ENCODE measurements around the gene RPS6KA2. TPM values are rescaled to one million over a fixed set of nuclear protein-coding genes. Genes with fewer than 3 reads are reported as not detected.

RPS6KA2 gene
- total and polyA plus RNA-seq, 2 experiments from 2014 or later, result 19.3 to 24.0 TPM

DNA sequence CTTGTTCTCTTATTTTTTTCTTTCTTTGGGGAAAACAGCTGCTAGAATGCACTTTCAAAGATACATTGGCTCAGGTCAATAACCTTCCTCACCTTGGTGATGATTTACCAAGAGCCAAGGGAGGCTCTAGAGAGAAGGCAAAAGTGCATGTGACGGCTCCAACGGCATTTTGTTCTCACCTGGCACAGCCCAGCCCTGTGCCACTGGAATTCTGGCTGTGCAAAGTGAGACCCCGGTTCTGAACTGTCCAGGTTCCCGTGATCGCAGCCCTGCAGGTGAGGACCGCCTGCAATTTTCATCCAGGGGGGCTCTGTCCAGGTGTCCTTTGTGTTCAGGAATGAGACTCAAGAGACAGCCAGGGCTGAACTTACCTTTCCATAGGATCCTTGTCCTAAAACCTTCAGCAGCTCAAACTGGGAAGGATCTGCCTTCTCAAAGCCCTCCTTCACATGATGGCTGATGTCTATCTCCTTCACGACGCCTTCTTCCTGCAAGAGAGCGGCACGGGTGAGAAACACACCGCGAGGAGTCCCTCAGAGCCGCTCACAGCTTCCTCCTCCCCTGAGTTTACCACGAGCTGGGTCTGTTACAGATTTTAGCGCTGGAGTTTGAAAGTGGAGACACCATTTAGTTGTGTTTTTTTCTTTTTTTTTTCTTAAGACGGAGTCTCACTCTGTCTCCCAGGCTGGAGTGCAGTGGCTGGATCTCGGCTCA lies 88.6 kb downstream of the RPS6KA2 start:
- no peaks in the 10 kb centered on the region for H3K27me3 ChIP-seq
- H3K9me3 ChIP-seq (ENCODE audit: low read depth), result no peaks in the 10 kb centered on the region
- no peak for DNase-seq (ENCODE audit: low read depth in 1 of 2, low spot score in 1 of 2)
- H3K27ac ChIP-seq, result no peak overlapping the region
- H3K36me3 ChIP-seq, result no peaks in the 10 kb centered on the region
- H3K4me3 ChIP-seq, result no peak overlapping the region
- H3K4me1 ChIP-seq (ENCODE audit: low read depth), result no peaks in the 10 kb centered on the region
- TF ChIP-seq, protein P1, sequence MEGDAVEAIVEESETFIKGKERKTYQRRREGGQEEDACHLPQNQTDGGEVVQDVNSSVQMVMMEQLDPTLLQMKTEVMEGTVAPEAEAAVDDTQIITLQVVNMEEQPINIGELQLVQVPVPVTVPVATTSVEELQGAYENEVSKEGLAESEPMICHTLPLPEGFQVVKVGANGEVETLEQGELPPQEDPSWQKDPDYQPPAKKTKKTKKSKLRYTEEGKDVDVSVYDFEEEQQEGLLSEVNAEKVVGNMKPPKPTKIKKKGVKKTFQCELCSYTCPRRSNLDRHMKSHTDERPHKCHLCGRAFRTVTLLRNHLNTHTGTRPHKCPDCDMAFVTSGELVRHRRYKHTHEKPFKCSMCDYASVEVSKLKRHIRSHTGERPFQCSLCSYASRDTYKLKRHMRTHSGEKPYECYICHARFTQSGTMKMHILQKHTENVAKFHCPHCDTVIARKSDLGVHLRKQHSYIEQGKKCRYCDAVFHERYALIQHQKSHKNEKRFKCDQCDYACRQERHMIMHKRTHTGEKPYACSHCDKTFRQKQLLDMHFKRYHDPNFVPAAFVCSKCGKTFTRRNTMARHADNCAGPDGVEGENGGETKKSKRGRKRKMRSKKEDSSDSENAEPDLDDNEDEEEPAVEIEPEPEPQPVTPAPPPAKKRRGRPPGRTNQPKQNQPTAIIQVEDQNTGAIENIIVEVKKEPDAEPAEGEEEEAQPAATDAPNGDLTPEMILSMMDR (IDR thresholded peaks at IDR 0.05; ENCODE audit: low read depth, low read length), result no peak

DNA sequence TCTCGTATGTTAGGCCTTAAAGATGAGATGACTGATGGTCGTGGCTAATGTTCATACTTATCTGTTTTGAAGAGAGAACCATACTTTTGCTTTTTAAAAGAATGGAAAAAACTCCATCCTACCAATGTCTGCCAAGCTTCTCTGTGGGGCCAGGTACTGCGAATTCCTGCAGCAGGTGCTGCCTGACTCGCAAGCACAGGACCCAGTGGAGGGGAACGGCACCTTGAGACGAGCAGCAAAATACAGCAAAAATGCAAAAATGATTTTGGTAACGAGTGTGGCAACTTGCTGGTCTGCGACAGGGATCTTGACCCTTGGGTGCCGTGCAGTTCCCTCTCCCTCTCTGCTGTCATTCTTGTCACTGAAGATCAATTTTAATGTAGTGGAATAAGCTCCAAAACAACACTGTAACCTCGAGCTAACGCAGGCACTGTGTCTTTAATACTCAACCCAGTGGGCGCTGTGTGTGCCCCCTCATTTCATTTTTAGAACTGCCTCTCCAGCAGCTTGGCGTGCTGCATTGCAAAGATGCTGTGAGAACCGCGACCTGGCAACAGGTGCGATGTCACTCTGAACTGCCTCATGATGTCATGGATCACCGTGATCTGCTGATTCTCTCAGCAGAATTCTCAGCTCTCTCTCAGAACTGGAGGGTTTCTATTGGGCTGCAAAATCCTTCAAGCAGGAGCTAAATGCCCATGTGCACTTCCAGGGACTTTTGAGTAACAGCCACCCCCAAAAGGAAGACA lies 92.2 kb downstream of the RPS6KA2 start:
- Histone ChIP-seq H3K4me3 (no peak overlapping the region), H3K27ac (no peak overlapping the region), H3K4me1 (ENCODE audit: low read depth) (no peaks in the 10 kb centered on the region), H3K9me3 (ENCODE audit: low read depth) (no peaks in the 10 kb centered on the region), H3K36me3 (no peaks in the 10 kb centered on the region), H3K27me3 (no peaks in the 10 kb centered on the region)
- DNase-seq (ENCODE audit: low read depth in 1 of 2, low spot score in 1 of 2), result no peak
- TF ChIP-seq, protein P1 (IDR thresholded peaks at IDR 0.05; ENCODE audit: low read depth, low read length), result no peak

DNA sequence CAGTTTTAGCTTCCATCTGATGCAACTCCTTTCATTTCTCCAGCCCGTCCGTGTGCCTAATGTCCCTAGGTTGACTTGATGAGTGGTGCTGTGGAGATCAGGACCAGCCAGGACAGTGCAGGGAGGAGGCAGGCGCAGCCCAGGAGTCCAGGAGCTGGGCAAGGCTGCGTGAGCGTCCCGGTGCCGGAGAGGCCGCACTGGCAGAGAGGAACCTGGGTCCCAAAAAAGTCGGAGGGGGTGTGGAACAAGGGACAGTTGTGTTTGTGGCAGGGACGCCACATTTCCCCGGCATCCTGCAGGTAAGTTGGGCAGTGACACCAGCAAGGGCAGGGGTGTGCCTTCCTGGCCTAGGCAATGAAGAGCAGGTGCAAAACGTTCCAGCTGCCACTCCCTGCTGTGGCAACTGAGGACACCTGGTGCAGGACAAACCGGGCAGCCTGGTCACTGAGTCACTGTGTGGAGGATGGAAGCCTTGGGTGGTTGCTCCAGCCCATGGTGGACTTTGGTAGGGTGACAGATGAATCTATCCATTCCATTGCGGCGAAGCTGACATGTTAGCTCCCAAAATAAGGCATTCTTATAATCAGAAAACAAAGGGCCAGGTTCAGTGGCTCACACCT lies 93.7 kb downstream of the RPS6KA2 start:
- no peak for DNase-seq (ENCODE audit: low read depth in 1 of 2, low spot score in 1 of 2)
- no peaks in the 10 kb centered on the region for H3K27me3 ChIP-seq
- TF ChIP-seq, protein P1 (IDR thresholded peaks at IDR 0.05; ENCODE audit: low read depth, low read length), result no peak

DNA sequence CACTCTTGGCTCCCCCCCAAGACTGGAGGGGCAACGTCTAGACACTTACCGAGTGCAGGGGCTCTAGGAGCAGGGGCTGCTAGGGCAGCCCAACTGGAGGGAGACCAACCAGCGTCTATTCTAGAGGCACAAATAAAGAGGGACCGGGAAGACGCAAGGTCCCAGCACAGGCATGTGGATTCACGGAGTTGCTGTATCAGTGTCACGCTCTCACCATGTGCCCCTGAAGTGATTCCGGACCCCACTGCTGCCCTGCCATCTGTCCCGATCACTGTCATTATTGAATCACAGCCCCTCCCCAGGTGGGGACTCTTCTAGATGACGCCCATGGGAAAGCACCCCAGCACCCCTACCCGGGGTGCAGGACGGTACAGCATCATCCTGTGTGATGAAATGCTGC lies 94.7 kb downstream of the RPS6KA2 start:
- Histone ChIP-seq H3K27me3 (no peaks in the 10 kb centered on the region), H3K9me3 (ENCODE audit: low read depth) (no peaks in the 10 kb centered on the region), H3K36me3 (no peaks in the 10 kb centered on the region), H3K4me1 (ENCODE audit: low read depth) (no peaks in the 10 kb centered on the region), H3K4me3 (no peak overlapping the region), H3K27ac (no peak overlapping the region)
- no peak for DNase-seq (ENCODE audit: low read depth in 1 of 2, low spot score in 1 of 2)
- TF ChIP-seq, protein P1 (IDR thresholded peaks at IDR 0.05; ENCODE audit: low read depth, low read length), result no peak

More for the DNA sequence above, 93.7 kb downstream of the RPS6KA2 start:
- Histone ChIP-seq H3K9me3 (ENCODE audit: low read depth) (no peaks in the 10 kb centered on the region), H3K4me1 (ENCODE audit: low read depth) (no peaks in the 10 kb centered on the region), H3K4me3 (no peak overlapping the region), H3K36me3 (no peaks in the 10 kb centered on the region), H3K27ac (no peak overlapping the region)

DNA sequence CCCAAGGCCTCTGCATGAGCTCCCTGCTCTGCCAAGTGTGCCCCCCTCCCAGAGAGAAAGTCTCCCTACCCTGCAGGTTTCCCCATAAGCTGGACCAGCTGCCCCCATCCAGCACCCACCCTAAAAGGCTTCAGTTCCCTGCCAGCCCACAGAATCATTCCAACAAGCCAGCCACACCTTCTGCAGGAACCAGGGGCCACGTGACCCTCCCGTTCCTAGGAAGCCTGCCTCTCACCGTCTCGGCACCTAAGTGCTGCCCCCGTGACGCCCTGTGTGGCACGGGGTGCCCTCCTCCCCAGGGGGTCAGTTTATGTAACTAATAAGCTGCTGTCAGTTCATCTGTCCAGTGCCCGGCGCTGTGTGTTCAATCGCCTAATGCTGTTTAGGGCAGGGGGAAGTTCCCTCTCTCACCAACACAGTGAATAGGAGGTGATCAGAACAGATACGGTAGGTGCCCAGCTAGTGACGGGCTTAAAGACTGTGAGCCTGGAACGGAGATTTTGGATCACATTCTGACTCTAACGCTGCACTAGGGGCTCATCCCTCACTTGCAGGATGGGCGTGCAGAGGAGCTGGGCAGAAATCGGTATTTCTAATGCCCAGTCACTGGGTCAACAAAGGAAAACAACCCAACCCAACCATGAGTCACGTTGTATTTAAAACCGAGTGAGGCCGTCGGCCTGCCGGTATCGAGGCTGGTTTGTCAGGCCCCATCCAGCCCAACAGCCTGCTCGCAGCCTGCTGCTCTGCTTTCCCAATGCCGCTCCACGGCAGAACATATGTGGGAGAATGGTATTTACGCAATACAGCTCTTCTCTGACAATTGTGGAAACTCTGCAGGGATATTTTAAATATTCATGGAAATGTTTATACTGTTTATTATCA lies 96.6 kb downstream of the RPS6KA2 start:
- H3K4me3 ChIP-seq, result no peak overlapping the region
- no peak for DNase-seq (ENCODE audit: low read depth in 1 of 2, low spot score in 1 of 2)
- no peaks in the 10 kb centered on the region for H3K4me1 ChIP-seq (ENCODE audit: low read depth)
- H3K27ac ChIP-seq, result no peak overlapping the region
- H3K36me3 ChIP-seq, result no peaks in the 10 kb centered on the region
- no peaks in the 10 kb centered on the region for H3K9me3 ChIP-seq (ENCODE audit: low read depth)
- H3K27me3 ChIP-seq, result no peaks in the 10 kb centered on the region
- TF ChIP-seq, protein P1 (IDR thresholded peaks at IDR 0.05; ENCODE audit: low read depth, low read length), result no peak
